Epithelial cell of proximal tubule (primary cell): ENCODE results near the gene CXCL9. TPM values are rescaled to one million over a fixed set of nuclear protein-coding genes. Genes with fewer than 3 reads are reported as not detected.

ENCODE experiments used
- DNase-seq: peaks from one replicate; pipeline ENCODE4 v3.0.0-alpha.2; 2011; ENCODE audit warnings: low read depth
- H3K4me3 ChIP-seq: 2 replicates; pipeline ENCODE4 v1.5.1; 2011; ENCODE audit warnings: low read depth, mild to moderate bottlenecking, low read length
- total RNA-seq: library from RNA; depleted of rRNA; stranded (reverse); fragments of >200 nt; gene quantifications from 2 replicates; pipeline ENCODE4 v1.2.3, GENCODE V29; 2015
- TF ChIP-seq, protein P1 (sequence below): conservative IDR thresholded peaks from 2 replicates; pipeline ENCODE4 v1.5.1; 2012; ENCODE audit warnings: low read depth, mild to moderate bottlenecking, low read length

The CXCL9 gene
- total RNA-seq, 1 donor from 2014 or later: not detected

DNA sequence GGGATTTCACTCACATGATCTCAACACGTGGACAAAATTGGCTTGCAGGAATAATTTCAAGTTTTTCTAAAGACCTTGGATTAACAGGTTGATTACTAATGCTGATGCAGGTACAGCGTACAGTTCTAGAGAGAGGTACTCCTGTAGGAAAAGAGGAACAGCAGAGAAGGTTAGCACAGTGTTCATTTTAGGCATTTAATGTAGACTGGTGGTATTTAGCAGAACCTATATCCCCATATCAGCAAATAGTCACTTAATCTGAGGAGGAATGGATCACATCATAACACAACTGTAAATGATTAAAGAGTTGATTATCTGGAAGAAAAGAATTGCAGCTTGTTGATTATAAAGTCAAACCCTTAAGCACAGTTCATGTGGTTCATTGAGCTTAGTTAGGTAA is 15.4 kb upstream of the CXCL9 start:
- no peak overlapping the region for H3K4me3 ChIP-seq
- DNase-seq: no peak
- TF ChIP-seq, protein P1, sequence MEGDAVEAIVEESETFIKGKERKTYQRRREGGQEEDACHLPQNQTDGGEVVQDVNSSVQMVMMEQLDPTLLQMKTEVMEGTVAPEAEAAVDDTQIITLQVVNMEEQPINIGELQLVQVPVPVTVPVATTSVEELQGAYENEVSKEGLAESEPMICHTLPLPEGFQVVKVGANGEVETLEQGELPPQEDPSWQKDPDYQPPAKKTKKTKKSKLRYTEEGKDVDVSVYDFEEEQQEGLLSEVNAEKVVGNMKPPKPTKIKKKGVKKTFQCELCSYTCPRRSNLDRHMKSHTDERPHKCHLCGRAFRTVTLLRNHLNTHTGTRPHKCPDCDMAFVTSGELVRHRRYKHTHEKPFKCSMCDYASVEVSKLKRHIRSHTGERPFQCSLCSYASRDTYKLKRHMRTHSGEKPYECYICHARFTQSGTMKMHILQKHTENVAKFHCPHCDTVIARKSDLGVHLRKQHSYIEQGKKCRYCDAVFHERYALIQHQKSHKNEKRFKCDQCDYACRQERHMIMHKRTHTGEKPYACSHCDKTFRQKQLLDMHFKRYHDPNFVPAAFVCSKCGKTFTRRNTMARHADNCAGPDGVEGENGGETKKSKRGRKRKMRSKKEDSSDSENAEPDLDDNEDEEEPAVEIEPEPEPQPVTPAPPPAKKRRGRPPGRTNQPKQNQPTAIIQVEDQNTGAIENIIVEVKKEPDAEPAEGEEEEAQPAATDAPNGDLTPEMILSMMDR: no peak

DNA sequence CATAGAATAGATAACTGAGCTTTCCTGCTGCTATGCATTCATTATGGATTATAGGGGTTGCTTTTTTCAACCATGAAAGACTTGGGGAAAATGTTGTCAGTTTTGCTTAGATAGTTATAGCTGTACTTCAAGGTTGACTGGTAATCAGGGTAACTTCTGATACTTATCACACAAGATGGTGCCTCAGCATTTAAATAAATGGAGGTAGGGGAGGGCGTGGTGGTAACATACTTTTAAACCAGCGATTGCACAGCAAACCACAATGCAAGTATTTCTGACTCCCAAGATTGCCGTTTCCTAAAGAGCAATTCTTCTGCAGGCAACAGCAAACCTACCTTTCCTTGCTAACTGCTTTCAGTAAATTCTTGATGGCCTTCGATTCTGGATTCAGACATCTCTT is 14.7 kb upstream of the CXCL9 start:
- no peak overlapping the region for H3K4me3 ChIP-seq
- no peak for DNase-seq
- TF ChIP-seq, protein P1: no peak

DNA sequence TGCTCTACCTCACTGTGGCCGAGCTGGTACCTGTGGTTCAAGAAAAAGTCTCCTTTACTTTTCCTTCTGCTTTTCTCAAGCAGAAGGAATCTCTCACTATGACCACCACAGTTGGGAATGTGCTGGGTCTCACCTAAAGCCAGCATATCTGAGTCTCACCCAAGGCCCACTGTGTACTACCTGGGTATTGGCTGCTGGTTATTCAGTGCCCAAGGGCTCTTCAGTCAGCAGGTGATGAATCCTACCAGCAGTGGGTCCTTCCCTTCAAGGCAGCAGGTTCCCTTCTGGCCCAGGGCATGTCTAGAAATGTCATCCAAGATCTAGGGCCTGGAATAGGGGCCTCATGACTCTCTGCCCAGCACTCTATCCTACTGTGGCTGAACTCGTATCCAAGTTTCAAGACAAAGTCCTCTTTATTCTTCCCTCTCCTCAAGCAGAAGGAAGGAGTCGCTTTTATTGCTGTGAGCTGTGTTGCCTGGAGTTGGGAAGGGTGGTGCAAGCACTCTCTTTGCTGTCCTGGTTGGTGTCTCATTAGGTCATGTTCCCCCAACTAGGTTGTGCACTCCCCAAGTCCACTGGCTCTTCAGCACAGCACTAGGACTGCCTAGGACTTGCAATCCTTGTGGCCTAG is 9.9 kb upstream of the CXCL9 start:
- no peak for DNase-seq
- no peak overlapping the region for H3K4me3 ChIP-seq
- TF ChIP-seq, protein P1: no peak

DNA sequence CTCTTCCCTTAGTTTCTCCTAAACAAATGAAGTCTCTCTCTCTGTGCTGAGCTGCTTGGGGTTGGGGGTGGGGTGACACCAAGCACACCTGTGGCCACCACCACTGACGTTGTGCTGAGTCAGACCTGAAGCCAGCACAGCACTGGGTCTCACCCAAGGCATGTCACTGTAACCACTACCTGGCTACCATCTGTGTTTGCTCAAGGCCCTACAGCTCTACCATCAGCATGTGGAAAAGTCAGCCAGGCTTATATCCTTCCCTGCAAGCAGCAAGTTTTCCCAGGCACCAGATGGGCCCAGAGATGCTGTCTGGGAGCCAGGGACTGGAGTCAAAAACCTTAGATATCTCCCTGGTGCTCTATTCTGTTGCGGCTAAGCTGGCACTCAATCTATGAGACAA is 9.1 kb upstream of the CXCL9 start:
- TF ChIP-seq, protein P1: no peak
- no peak overlapping the region for H3K4me3 ChIP-seq
- no peak for DNase-seq

DNA sequence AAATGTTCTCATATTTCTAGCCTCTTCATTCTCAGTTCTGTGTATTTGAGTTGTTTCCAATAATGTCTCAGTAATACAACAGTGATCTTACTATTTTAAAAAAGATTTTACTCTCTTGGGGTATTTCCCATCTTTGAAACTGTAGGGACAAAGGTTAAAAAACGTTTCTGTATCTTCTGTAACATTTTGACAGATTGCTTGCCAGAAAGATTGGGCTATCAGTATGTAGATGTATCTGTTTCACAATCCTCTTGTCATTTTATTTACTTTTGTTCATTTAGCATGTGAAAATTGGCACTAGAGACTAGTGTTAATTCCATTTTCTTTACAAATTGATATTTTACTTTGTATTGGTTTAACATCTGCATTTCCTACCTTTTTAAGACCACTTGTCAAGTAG is 6.2 kb upstream of the CXCL9 start:
- DNase-seq: no peak
- TF ChIP-seq, protein P1: no peak
- H3K4me3 ChIP-seq: no peak overlapping the region

DNA sequence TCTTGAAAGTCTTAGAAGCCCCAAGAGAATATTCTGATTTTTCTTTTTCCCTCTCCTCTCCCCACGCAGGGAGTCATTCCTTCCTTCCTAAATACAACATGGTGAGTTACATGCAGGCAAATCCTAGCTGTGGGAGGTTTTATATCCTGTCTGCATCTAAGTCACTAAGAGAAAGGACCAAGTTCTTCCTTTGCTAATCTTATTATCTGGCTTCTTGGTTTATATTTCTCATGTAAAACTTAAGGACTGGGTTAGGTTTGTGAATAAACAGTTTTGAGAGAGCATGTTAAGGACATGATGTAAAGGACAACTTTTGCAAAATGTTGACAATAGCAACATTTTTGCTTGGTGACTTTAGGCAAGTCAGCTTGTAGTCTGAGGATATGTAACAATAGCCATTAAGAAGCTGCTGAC is 5.1 kb upstream of the CXCL9 start:
- no peak overlapping the region for H3K4me3 ChIP-seq
- TF ChIP-seq, protein P1: no peak
- DNase-seq: no peak

DNA sequence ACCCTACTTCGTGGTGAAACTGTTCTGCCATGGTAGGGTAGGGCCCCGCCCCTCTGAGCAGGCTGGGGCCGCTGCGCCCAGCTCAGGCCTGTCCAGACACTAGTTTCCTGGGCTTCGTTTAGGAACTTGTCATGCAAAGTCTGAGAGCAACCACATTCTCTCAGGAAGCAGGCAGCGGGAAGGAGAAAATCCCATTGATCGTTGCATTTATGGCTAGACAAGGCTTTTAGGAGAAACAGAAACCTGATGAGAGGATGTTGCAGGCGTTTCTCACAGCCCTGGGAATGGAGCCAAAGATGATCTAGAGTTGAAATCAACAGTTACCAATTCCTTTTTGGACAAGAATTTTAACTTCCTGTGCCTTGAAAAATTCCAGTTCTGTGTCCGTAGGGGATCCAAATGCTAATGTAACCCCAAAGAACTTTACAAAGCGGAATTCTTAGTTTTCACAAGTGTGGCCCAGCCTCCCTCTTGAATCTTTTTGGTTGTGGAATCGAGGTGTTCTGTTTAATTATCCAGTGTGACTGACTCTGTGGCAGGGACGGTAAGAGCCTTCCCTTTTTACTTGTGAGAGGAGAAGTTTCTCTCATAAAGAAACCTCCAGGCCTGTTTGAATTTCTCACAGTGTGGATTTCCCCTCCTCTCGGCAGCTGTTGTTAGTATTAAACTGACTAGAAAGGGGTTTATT is 4.5 kb upstream of the CXCL9 start:
- H3K4me3 ChIP-seq: no peak overlapping the region
- DNase-seq: no peak
- TF ChIP-seq, protein P1: no peak
